Inflammatory macrophage treated with lipopolysaccharide for 1 hour (primary cell): Measurements from ENCODE around the gene NOP14.
"Not testable (repeated sequence)": the region's sequence is repeated elsewhere in the genome, so short reads cannot be mapped to it uniquely, and the experiment has no call there.

Experiments
- DNase-seq, 2 donors: peaks; one replicate each; pipeline ENCODE4 v3.0.0-alpha.2; 2020 to 2022

NOP14 gene

GRCh38 chr4:2963175-2963965 lies at the start of gene NOP14, which contains the start of gene GRK4:
TSS of gene NOP14 (minus strand) at chr4:2963406. CDS start at chr4:2963319, 87 bp downstream.
TSS of gene GRK4 (plus strand) at chr4:2963571. CDS start at chr4:2964071, 500 bp downstream.
- peak; percentile 97 for DNase-seq

DNA sequence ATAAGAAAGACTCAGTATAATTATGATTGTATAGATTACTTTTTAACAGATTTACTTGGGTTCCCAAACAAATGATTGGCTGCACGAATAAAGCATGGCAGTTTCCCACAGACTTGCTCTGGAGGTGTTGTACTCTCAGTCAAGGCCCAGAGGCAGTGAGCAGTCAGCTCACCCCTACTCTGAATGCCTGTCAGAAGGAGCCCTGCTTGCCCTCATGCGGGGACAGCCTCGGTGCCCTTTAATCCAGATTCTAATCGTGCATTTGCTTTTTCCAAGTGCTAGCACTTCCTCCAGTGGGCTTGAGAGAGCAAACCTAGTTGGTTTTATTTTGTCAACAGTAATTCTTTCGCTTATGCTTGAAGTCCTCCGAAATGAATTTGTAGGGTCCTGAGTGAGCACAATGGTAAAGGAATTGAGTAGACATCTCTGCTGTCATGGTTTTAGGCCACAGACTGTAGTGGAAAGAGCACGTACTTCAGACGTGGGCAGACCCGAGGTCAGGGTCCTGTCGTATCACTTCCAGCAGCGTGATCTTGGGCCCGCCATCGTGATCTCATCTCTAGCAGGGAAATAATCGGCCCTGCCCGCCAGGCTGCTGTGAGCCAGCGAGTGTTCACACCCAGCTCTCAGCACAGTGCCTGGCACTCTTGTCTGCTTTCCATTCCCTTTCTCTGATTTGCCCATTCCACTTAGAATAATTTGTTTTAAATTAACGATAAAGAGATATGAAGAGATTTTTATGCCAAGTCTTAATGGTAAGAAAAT lies 48.4 kb upstream of the NOP14 start:
- no peak for DNase-seq

GRCh38 chr4:3010998-3011397 lies 47.8 kb upstream of the NOP14 start:
- DNase-seq = no peak

DNA sequence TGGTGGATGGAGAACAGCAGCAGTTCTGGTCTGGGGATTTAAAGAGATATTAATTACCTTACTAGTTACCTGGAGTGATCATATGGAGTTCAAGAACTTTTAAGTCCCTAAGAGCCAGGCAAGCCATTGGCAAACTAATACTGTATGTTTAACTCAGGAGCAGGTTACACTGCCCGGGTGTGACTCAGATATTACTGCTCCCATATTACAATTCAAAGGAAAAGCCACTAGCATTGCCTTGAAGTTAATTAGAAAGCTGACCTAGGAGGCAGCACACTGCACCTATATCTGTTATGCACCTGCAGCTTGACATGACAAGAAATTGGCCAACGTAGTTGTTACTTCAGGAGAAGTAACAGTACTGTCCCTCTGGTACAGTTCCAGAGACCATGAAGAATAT lies 47.4 kb upstream of the NOP14 start:
- no peak for DNase-seq

- DNase-seq = peak in 1 of 2 donors; percentile 4
Measured at GRCh38 chr4:3009422-3009821, 46.2 kb upstream of the NOP14 start.

DNA sequence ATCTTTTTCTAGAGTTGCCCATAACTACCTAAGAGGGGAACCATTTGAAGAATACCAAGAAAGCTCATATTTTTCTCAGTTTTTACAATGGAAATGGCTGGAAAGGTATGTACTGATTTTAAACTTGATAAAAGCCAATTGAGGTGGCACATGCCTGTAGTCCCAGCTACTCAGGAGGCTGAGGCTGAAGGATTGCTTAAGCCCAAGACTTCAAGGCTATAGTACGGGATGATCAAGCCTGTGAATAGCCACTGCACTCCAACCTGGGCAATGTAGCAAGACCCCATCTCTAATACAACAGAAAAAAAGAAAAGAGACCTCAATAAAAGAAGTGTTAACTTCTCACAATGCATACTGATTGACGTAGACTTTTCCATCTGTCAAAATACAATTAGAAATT lies 44.5 kb upstream of the NOP14 start:
- DNase-seq = no peak

DNA sequence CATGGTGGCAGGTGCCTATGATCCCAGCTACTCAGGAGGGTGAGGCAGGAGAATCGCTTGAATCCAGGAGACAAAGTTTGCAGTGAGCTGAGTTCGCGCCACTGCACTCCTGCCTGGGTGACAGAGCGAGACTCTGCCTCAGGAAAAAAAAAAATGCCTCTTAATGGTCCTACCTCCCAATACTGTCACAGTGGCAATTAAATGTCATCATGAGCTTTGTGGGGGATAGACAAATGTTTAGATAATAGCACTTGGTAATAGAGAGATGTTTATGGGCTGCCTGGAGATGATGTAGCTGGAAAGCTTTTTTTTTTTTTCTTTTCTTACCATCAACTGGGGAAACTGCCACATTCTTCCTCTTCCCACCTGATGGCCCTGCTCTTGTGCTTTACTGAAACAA lies 33.2 kb upstream of the NOP14 start:
- no peak for DNase-seq

DNA sequence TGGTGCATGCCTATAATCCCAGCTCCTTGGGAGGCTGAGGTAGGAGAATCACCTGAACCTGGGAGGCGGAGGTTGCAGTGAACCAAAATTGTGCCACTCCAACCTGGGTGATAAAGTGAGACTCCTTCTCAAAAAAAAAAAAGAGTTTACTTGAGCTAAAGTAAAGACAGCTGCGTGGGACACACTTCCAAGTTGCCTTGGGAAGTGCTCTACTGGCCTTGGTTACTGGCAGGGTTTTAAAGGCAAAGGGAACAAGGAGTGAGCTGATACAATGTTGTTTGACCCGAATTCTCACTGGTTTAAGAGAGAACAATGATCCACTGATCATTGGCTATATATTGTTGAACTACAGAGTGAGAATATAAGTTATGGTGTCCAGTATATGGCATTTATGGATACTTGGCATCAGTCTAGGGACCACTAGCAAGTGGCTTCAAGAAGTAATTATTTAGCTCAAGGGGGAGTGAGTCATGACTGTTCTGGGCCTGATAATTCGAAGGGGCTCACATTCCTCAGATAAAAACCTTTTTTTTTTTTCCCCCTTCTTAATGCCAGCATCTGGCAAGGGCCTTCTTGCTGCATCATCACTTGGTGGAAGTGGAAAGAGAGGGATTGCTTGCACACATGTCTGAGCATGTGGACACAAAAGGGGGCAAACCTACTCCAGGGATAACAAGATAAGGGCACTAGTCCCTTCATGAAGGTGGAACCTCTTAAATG lies 32.5 kb upstream of the NOP14 start:
- DNase-seq = no peak

GRCh38 chr4:2994917-2995316 lies 31.7 kb upstream of the NOP14 start:
- DNase-seq = no peak

GRCh38 chr4:2991243-2991642 lies 28.0 kb upstream of the NOP14 start:
- no peak for DNase-seq

- not testable (repeated sequence) for DNase-seq
Measured at GRCh38 chr4:2983715-2984114, 20.5 kb upstream of the NOP14 start.

DNA sequence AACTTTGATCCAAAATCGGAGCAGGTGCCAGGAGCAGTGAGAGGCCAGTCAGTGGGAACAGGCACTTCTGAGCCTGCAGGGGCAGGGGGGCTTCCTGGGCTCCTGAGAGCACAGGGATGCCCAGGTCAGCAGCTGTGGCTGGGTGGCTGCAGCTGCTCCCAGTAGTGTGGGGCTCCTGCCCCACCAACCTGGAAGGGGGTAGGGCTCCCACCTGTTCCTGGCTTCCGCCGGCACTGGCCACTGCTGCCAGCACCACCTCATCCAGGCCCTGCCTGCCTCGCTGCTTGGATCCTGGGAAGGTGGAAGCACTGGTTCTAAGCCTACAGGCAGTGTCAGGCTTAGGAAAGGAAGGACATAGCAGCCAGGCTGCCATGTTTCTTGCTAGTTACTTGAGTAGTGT lies 18.8 kb upstream of the NOP14 start:
- no peak for DNase-seq

GRCh38 chr4:2981256-2981819 lies 18.1 kb upstream of the NOP14 start:
- DNase-seq = peak in 1 of 2 donors; percentile 18

GRCh38 chr4:2977211-2978088 lies 14.2 kb upstream of the NOP14 start:
- peak; percentile 54 to 85 for DNase-seq

GRCh38 chr4:2971275-2971674 lies 8.1 kb upstream of the NOP14 start:
- no peak for DNase-seq

DNA sequence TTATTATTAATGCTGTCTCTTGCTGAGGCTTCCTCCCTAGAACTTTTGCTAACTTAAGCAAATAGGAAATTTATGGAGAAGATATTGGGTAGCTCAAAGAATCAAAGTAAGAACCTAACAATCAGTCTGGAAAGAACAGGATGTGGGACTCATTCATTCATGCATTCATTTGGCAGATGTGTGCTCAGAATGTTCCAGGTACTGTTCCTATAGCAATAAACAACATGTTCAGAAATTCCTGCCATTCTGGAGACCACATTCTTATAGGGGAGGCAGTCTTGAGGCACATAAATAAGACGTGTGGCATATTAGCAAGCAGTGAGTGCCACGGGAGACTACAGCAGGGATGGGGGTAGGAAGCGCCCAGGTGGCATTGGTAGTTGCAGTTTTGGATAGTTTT lies 5.2 kb upstream of the NOP14 start:
- no peak for DNase-seq

- no peak for DNase-seq
Measured at GRCh38 chr4:2965262-2965661, 2.1 kb upstream of the NOP14 start.

- no peak for DNase-seq
Measured at GRCh38 chr4:2964706-2965258, 1.6 kb upstream of the NOP14 start.

DNA sequence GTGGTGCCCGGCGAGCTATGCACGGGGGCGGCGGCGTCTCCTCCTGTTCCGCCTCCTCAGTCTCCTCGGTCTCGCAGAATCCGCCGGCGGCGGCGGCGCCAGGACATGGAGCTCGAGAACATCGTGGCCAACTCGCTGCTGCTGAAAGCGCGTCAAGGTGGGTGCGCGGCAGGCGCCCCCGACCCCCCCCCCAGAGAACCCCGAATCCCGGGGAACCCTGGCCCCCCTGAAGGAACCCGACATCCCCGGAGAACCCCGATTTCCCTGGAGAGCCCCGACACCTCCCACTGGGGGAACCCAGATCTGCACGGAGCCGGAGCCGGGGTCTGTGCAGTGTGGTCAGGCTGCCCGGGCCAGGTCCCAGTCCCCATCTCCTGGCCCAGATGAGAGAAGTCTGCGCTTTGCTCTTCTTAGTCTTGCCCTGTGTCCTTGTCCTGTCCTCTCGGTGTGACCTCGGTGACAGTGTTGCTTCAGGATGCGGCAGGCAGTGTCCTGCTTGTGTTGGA lies 813 bp upstream of the NOP14 start:
- DNase-seq = peak; percentile 60 to 63

- peak; percentile 15 to 24 for DNase-seq
Measured at GRCh38 chr4:2962614-2963174, 512 bp downstream of the NOP14 start.

DNA sequence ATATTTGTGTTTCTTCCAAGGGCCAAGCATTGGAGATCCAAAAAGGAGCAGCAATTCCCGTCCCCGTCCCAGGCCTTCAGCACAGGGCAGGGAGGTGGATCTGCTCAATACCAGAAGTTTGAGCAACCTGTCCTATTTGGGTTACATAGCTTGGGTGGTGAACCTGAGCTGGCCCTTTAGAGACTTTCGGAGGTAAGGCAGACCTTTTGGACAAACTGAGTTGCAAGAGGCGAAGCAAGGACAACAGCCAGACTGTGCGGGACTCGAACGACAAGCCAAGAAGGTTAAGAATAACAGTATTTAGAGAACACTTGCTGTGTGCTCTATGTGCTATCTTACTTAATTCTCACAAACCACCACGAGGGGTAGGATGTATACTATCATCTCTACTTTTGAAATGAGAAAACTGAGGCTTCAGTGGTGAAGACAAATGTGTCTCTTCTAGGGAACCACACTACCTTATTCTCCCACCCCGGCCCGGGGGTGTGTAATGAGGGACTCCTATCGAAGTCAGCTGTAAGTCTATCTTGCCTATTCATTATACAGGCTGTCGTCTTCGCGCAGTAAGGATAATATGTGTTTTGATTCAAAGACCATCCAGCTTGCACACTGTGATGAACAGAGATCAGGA lies 1.3 kb downstream of the NOP14 start:
- DNase-seq = peak in 1 of 2 donors; percentile 20
